Left ventricle myocardium superior (tissue), 1 donor: ENCODE data around the gene TRIM24. TPM values are rescaled to one million over a fixed set of nuclear protein-coding genes. Genes with fewer than 3 reads are reported as not detected.
A peak's percentile ranks its signal among the peaks of the same experiment; 100 is the strongest.
"Not testable (repeated sequence)": the region's sequence is repeated elsewhere in the genome, so short reads cannot be mapped to it uniquely, and the experiment has no call there.

Experiments used
- ATAC-seq: fragments of 200-7000 bp; cut with Tn5 transposase; one replicate; pipeline ENCODE4 v1.9.1; 2020; ENCODE audit warnings: mild to moderate bottlenecking, moderate library complexity
- DNase-seq: peaks from one replicate; pipeline ENCODE4 v3.0.0-alpha.2; 2020
- intact Hi-C: fragments of 100-400 bp; cut with micrococcal nuclease; formaldehyde crosslinking; loops from one replicate; pipeline ENCODE4 v1.11.0; 2022
- total RNA-seq: library from RNA; stranded (reverse); fragmentation: NEBNext Ultra II Directional; extraction: Animal tissue kit (Norgen Biotek cat#: 25700); gene quantifications from one replicate; pipeline ENCODE4 v1.2.1, GENCODE V29; 2021
- donor health status: DM: no; HTN: yes; CAD: no; lungs with severe emphysema.

Gene TRIM24
- total RNA-seq, 1 donor from 2014 or later, result 18.8 TPM

- intact Hi-C loops, result no loop called here
- ATAC-seq (no peak), DNase-seq (no peak)
Measured at GRCh38 chr7:138519061-138519798, 59.2 kb downstream of the TRIM24 start.

- intact Hi-C loops, result no loop called here
- ATAC-seq (no peak), DNase-seq (no peak)
Measured at GRCh38 chr7:138520742-138521141, 60.7 kb downstream of the TRIM24 start.

GRCh38 chr7:138521837-138522461 lies 61.9 kb downstream of the TRIM24 start:
- no peak for ATAC-seq
- intact Hi-C loops, result no loop called here

GRCh38 chr7:138524259-138524658 lies 64.2 kb downstream of the TRIM24 start:
- intact Hi-C loops, result no loop called here
- DNase-seq (no peak), ATAC-seq (no peak)

More at GRCh38 chr7:138521837-138522461, 61.9 kb downstream of the TRIM24 start:
- no peak for DNase-seq

- ATAC-seq, result no peak
Measured at GRCh38 chr7:138525757-138526156, 65.7 kb downstream of the TRIM24 start.

GRCh38 chr7:138527746-138528223 lies 67.7 kb downstream of the TRIM24 start:
- intact Hi-C loops, result no loop called here
- DNase-seq (no peak), ATAC-seq (no peak)

More at GRCh38 chr7:138525757-138526156, 65.7 kb downstream of the TRIM24 start:
- DNase-seq, result no peak
- intact Hi-C loops, result no loop called here

GRCh38 chr7:138536833-138537232 lies 76.8 kb downstream of the TRIM24 start:
- ATAC-seq, intact Hi-C loops, DNase-seq: not testable (repeated sequence)

- DNase-seq, result no peak
- no peak for ATAC-seq
- intact Hi-C loops, result no loop called here
Measured at GRCh38 chr7:138538518-138538917, 78.5 kb downstream of the TRIM24 start.

- ATAC-seq (no peak), DNase-seq (no peak)
- intact Hi-C loops, result no loop called here
Measured at GRCh38 chr7:138538997-138539644, 79.1 kb downstream of the TRIM24 start.

- intact Hi-C loops, result no loop called here
Measured at GRCh38 chr7:138542183-138542582, 82.1 kb downstream of the TRIM24 start.

GRCh38 chr7:138543739-138544138 lies 83.7 kb downstream of the TRIM24 start:
- intact Hi-C loops, result no loop called here
- ATAC-seq, result no peak
- no peak for DNase-seq

More at GRCh38 chr7:138542183-138542582, 82.1 kb downstream of the TRIM24 start:
- ATAC-seq (no peak), DNase-seq (no peak)

- ATAC-seq (no peak), DNase-seq (no peak)
- intact Hi-C loops, result no loop called here
Measured at GRCh38 chr7:138545123-138545522, 85.1 kb downstream of the TRIM24 start.

GRCh38 chr7:138546064-138546619 lies 86.1 kb downstream of the TRIM24 start:
- ATAC-seq, result no peak
- intact Hi-C loops, result no loop called here
- DNase-seq, result no peak

GRCh38 chr7:138546829-138547228 lies 86.8 kb downstream of the TRIM24 start:
- DNase-seq (no peak), ATAC-seq (no peak)
- intact Hi-C loops, result no loop called here

- intact Hi-C loops, result no loop called here
- DNase-seq (no peak), ATAC-seq (peak; percentile 84)
Measured at GRCh38 chr7:138549082-138549481, 89.0 kb downstream of the TRIM24 start.

- ATAC-seq, result no peak
- intact Hi-C loops, result no loop called here
- DNase-seq, result no peak
Measured at GRCh38 chr7:138550337-138550736, 90.3 kb downstream of the TRIM24 start.

GRCh38 chr7:138551102-138551501 lies 91.0 kb downstream of the TRIM24 start:
- intact Hi-C loops, result no loop called here
- DNase-seq (no peak), ATAC-seq (no peak)

GRCh38 chr7:138553805-138554204 lies 93.7 kb downstream of the TRIM24 start:
- ATAC-seq, result no peak
- no peak for DNase-seq
- intact Hi-C loops, result no loop called here

- intact Hi-C loops, result no loop called here
- ATAC-seq (no peak), DNase-seq (no peak)
Measured at GRCh38 chr7:138554674-138555073, 94.6 kb downstream of the TRIM24 start.

- no peak for DNase-seq
- ATAC-seq, result no peak
- intact Hi-C loops, result no loop called here
Measured at GRCh38 chr7:138555684-138556083, 95.6 kb downstream of the TRIM24 start.
